ENCODE data around the gene HK1. TPM values are rescaled to one million over a fixed set of nuclear protein-coding genes. Genes with fewer than 3 reads are reported as not detected.

The HK1 gene
- total and polyA plus RNA-seq, 2 donors (not counting 1 experiment from before 2014, with no cell fraction given): 24.7 to 40.8 TPM

DNA sequence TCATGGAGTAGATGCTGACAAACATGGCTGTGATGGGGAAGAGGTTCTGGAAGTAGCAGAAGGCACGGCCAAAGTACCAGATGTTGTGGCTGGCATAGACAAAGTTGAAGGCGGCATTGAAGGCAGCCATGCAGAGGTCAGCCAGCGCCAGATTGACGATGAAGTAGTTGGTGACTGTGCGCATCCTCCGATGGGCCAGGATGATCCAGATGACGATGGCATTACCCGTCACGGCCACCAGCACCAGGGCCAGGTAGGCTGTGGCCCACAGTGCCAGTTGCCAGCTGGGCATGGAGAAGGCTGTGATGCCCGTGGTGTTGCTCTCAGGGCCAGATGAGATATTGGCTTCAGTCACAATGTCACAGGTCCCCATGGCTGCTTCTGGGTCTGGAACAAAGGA is 137.7 kb downstream of the HK1 start:
- H3K9ac ChIP-seq (ENCODE audit: low read length): no peak overlapping the region
- no peaks in the 10 kb centered on the region for H3K9me3 ChIP-seq (ENCODE audit: control extremely low read depth in 1 of 3, control insufficient read depth in 2 of 3, insufficient read depth in 1 of 3, low read length in 2 of 3)
- WGBS (ENCODE audit: insufficient coverage): 96% methylated on average over 10 of the region's 10 CpGs
- intact Hi-C loops (cut with micrococcal nuclease): no loop called here
- no peak overlapping the region for H2AFZ ChIP-seq (ENCODE audit: insufficient read depth, low read depth, low read length, poor library complexity, severe bottlenecking)
- H3K4me3 Mint-ChIP-seq: no peak overlapping the region
- peaks cover 5% of the 10 kb centered on the region for H3K4me1 Mint-ChIP-seq
- ChIA-PET CTCF (interaction anchor here (1.7 kb wide), 1 partner anchor 23 kb away, joined by 6 read pairs; no protein-coding TSS in a partner anchor), POLR2A (no interaction called here)
- no peaks in the 10 kb centered on the region for H4K20me1 ChIP-seq (ENCODE audit: control insufficient read depth, insufficient read depth, low read length, poor library complexity, severe bottlenecking)
- peaks cover 0 to 9% of the 10 kb centered on the region in 2 donors for H3K4me1 ChIP-seq (ENCODE audit: control insufficient read depth in 2 of 2, insufficient read depth in 2 of 2, low read length in 2 of 2)
- H3K4me3 ChIP-seq (ENCODE audit: control extremely low read depth in 1 of 5, extremely low read depth in 1 of 5, insufficient read depth in 1 of 5, low read depth in 2 of 5, low read length in 4 of 5): no peak overlapping the region
- DNase-seq (no peak), ATAC-seq (ENCODE audit: low read depth) (no peak)
- TF ChIP-seq CTCF (IDR thresholded peaks at IDR 0.05) (no peak), EZH2 (IDR thresholded peaks at IDR 0.05; ENCODE audit: borderline replicate concordance, insufficient read depth, low read depth, low read length, poor library complexity, severe bottlenecking) (no peak)
- no peaks in the 10 kb centered on the region for H3K36me3 ChIP-seq (replicated peaks in 1 of 2; ENCODE audit: control extremely low read depth in 1 of 2, control insufficient read depth in 1 of 2, extremely low read depth in 1 of 2, insufficient read depth in 2 of 2, low read length in 1 of 2)
- H3K27ac ChIP-seq (ENCODE audit: low read length in 2 of 2): no peak overlapping the region
- no peak overlapping the region for H3K27ac Mint-ChIP-seq
- no peak overlapping the region for H3K4me2 ChIP-seq (replicated peaks; ENCODE audit: low read depth, low read length, poor library complexity, severe bottlenecking)
- H3K79me2 ChIP-seq (ENCODE audit: control insufficient read depth, insufficient read depth, low read length): no peaks in the 10 kb centered on the region
- no peaks in the 10 kb centered on the region for H3K9me3 Mint-ChIP-seq (ENCODE audit: insufficient read depth)
- H3K27me3 ChIP-seq (replicated peaks in 1 of 4; ENCODE audit: control extremely low read depth in 1 of 4, control insufficient read depth in 3 of 4, insufficient read depth in 4 of 4, low read length in 3 of 4): peaks cover 0 to 4% (median 1%) of the 10 kb centered on the region in 4 experiments
- peaks cover 28% of the 10 kb centered on the region for H3K27me3 Mint-ChIP-seq

- whole genome bisulfite sequencing (ENCODE audit: insufficient coverage): 89% methylated on average over 9 of the region's 10 CpGs
- Histone ChIP-seq H3K9me3 (ENCODE audit: control extremely low read depth in 1 of 3, control insufficient read depth in 2 of 3, insufficient read depth in 1 of 3, low read length in 2 of 3) (no peaks in the 10 kb centered on the region), H4K20me1 (ENCODE audit: control insufficient read depth, insufficient read depth, low read length, poor library complexity, severe bottlenecking) (no peaks in the 10 kb centered on the region), H3K4me1 (ENCODE audit: control insufficient read depth in 2 of 2, insufficient read depth in 2 of 2, low read length in 2 of 2) (peaks cover 0 to 6% of the 10 kb centered on the region in 2 donors), H3K9ac (ENCODE audit: low read length) (no peak within 1 kb of the TSS), H3K4me3 (ENCODE audit: control extremely low read depth in 1 of 5, extremely low read depth in 1 of 5, insufficient read depth in 1 of 5, low read depth in 2 of 5, low read length in 4 of 5) (no peak within 1 kb of the TSS), H3K36me3 (replicated peaks in 1 of 2; ENCODE audit: control extremely low read depth in 1 of 2, control insufficient read depth in 1 of 2, extremely low read depth in 1 of 2, insufficient read depth in 2 of 2, low read length in 1 of 2) (no peaks in the 10 kb centered on the region), H3K27ac (ENCODE audit: low read length in 2 of 2) (no peak within 1 kb of the TSS), H2AFZ (ENCODE audit: insufficient read depth, low read depth, low read length, poor library complexity, severe bottlenecking) (no peak within 1 kb of the TSS), H3K27me3 (replicated peaks in 1 of 4; ENCODE audit: control extremely low read depth in 1 of 4, control insufficient read depth in 3 of 4, insufficient read depth in 4 of 4, low read length in 3 of 4) (peaks cover 0 to 4% (median 1%) of the 10 kb centered on the region in 4 experiments), H3K79me2 (ENCODE audit: control insufficient read depth, insufficient read depth, low read length) (no peaks in the 10 kb centered on the region), H3K4me2 (replicated peaks; ENCODE audit: low read depth, low read length, poor library complexity, severe bottlenecking) (no peak within 1 kb of the TSS)
- no peak within 1 kb of the TSS for H3K27ac Mint-ChIP-seq
- ChIA-PET POLR2A (no interaction called here), CTCF (interaction anchor here (0.6 kb wide), 1 partner anchor 180 kb away, joined by 5 read pairs; no protein-coding TSS in a partner anchor)
- no peak for ATAC-seq (ENCODE audit: low read depth)
- H3K4me3 Mint-ChIP-seq: no peak within 1 kb of the TSS
- intact Hi-C loops (cut with micrococcal nuclease): no loop called here
- peaks cover 2% of the 10 kb centered on the region for H3K4me1 Mint-ChIP-seq
- TF ChIP-seq EZH2 (IDR thresholded peaks at IDR 0.05; ENCODE audit: borderline replicate concordance, insufficient read depth, low read depth, low read length, poor library complexity, severe bottlenecking) (no peak), CTCF (IDR thresholded peaks at IDR 0.05) (no peak)
- no peaks in the 10 kb centered on the region for H3K9me3 Mint-ChIP-seq (ENCODE audit: insufficient read depth)
- DNase-seq: no peak
- peaks cover 29% of the 10 kb centered on the region for H3K27me3 Mint-ChIP-seq
These were observed 138.4 kb downstream of the HK1 start, which contains the start of gene TACR2 for GRCh38 chr10:69416695-69417094. Gene TACR2 (minus strand): TSS chr10:69416918. CDS start chr10:69416323, 595 bp downstream.
